NCI-H1092 (cell line): ENCODE data around the gene TNFSF13B.
"Not testable (repeated sequence)": the region's sequence is repeated elsewhere in the genome, so short reads cannot be mapped to it uniquely, and the experiment has no call there.

ENCODE experiments used
- DNase-seq: peaks from one replicate; lab custom pipeline; 2025; lab: John Stamatoyannopoulos, UW

Gene TNFSF13B

GRCh38 chr13:108281901-108282300 is 12.4 kb downstream of the TNFSF13B start:
- DNase-seq, result no peak

DNA sequence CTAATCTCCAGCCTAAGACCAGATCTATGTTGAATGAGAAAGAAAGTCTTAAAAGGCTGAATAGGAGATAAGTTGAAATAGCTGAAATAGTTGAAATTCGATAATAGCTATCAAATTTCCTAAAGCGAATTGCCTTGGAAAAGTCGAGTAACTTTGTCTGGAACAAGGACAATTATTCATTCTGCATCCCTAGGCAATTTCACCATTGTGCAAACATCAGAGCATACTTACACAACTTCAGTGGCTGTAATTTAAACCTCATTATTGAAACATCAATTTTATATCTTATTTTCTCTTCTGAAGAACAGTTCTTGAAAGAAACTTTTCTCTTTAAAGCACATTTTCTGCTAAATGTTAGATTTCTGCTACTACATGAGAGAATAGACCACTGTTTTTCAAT is 13.6 kb downstream of the TNFSF13B start:
- no peak for DNase-seq

DNA sequence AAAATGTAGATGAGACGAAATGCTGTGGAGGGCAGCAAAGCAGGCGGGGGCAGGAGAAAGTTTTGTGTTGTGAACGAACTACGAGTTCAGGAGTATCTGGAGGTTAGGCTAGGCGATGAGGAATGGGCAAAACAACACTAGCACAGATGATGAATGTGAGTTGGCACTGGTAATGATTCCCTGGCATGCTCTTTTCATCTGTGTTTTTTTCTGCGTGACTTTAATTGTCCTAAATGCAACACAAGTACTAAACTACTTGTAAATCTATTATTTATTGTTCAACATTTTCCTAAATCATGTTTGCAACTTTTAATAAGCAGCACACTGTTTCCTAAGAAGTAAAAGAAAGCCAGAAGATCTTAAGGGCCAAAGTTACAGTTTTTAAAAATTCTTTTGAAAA is 19.2 kb downstream of the TNFSF13B start:
- no peak for DNase-seq

- no peak for DNase-seq
Measured at GRCh38 chr13:108289819-108290218, 20.3 kb downstream of the TNFSF13B start.

DNA sequence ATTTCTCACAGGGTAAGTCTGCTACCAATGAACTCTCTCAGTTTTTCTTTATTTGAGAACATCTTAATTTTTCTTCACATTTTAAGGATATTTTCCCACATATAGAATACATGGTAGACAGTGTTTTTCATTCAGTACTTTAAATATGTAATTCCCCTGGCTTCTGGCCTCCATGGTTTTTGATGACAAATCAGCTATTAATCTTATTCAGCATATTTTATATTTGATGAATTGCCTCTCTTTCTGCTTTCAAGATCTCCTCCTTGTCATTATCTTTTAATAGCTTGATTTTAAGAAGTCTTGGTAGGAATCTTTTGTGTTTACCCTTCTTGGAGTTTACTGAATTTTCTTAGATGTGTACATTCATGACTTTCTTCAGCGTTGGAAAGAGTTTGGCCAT is 27.6 kb downstream of the TNFSF13B start:
- DNase-seq, result no peak

DNA sequence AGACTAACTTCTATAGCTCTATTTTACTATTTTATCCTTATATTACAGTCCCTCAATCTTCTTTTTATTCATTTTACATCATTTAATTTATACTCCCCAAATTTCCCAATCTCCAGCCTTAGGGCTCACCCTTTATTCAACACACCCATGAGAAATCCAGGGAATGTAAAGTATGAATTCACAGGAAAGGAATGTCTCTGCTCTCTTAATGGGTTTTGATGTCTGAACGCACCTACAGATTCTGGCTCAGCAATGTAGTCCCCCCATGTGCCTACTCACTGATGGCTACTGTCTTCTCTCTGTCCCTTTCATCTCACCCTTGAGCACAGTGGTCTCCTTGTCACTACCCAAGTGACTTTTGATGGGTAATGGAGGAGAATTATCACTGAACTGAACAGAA is 32.8 kb downstream of the TNFSF13B start:
- no peak for DNase-seq

- DNase-seq, result no peak
Measured at GRCh38 chr13:108304170-108305016, 34.9 kb downstream of the TNFSF13B start.

- DNase-seq, result no peak
Measured at GRCh38 chr13:108305655-108306054, 36.1 kb downstream of the TNFSF13B start.

- DNase-seq, result no peak
Measured at GRCh38 chr13:108306860-108307259, 37.3 kb downstream of the TNFSF13B start.

DNA sequence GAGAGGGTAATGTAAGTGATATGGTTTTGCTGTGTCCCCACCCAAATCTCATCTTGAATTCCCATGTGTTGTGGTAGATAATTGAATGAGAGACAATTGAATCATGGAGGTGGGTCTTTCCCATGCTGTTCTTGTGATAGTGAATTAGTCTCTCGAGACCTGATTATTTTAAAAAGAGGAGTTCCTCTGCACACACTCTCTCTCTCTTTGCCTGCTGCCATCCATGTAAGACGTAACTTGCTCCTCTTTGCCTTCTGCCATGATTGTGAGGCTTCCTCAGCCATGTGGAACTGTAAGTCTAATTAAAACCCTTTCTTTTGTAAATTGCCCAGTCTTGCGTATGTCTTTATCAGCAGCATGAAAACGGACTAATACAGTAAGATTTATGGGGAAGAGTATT is 42.1 kb downstream of the TNFSF13B start:
- DNase-seq, result not testable (repeated sequence)

DNA sequence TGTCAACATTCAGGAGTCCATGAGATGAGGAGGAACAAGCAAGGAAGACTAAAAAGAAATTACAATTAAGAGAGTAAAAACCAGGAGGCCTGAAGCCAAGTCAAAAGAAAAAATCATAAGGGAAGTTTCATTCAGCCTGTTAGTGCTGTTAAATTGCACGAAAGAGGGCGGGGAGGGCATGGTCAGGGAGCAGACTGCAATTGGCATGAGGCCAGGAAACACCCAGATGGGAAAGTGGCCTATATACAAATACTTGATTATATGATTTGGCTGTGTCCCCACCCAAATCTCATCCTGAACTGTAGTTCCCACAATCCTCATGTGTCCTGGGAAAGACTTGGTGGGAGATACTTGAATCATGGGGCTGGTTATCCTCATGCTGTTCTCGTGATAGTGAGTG is 43.9 kb downstream of the TNFSF13B start:
- DNase-seq, result no peak

DNA sequence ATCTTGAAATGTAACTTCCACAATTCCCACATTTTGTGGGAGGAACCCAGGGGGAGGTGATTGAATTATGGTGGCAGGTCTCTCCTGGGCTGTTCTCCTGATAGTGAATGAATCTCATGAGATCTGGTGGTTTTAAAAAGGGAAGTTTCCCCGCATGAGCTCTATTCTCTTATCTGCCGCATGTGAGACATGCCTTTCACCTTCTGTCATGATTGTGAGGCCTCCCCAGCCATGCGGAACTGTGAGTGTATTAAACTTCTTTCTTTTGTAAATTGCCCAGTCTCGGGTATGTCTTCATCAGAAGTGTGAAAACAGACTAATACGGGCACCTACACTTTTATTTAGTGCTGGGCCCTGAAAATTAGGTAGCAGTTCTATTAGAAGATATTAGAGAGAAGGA is 45.8 kb downstream of the TNFSF13B start:
- DNase-seq, result no peak

DNA sequence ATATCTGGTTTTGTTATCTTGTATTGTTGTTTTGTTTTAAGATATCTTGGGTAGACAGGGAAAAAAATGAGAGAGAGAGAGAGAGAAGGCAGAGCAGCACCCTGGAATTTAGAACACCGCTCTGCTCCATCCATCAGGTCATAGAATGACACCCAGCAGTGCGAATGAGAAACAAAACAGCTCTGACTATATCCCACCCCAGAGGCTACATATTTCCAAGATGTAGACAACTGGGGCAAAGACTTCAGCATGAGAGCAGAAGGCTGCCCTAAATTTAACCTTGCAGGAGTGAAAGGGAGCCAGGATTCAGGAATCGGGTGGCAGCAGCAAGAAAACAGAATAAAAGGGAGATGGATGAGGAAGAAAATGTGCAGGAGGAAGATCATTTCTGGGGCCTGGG is 46.5 kb downstream of the TNFSF13B start:
- no peak for DNase-seq

- no peak for DNase-seq
Measured at GRCh38 chr13:108316413-108316812, 46.9 kb downstream of the TNFSF13B start.

GRCh38 chr13:108322206-108322824 is 52.8 kb downstream of the TNFSF13B start:
- DNase-seq, result peak; percentile 11

DNA sequence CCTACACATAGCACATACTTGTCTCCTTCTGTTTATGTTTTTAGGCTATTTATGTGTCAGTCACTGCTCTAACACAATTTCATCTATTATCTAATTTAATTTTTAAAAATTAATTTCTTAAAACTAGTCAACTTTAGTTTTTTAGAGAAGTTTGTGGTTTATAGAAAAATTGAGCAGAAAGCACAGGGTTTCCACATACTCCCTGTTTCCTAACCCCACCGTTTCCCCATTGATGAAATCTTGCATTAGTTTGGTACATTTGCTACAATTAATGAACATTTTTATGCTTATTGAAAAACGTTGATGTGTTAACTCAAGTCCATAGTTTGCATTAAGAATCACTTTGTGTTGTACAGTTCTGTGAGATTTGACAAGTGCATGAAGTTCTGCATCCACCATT is 53.5 kb downstream of the TNFSF13B start:
- DNase-seq, result no peak

DNA sequence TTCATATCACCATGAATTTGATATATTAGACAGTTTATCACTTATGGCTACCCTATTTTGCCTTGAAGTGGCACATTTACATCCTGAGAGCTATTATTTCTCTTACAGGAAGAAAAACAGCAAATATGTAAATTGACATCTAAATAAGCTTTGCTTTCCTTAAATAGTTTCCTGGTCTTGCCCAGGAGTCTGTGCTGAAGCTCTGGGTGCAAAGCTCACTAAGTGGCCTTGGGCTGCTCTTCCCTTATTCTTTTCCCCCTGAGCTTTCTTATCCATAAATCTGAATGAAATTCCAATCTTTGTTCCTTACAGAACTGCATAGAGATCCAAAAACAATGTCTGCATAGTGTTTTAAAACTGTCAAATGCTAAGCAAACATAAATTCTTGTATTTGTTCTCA is 56.3 kb downstream of the TNFSF13B start:
- DNase-seq, result no peak

DNA sequence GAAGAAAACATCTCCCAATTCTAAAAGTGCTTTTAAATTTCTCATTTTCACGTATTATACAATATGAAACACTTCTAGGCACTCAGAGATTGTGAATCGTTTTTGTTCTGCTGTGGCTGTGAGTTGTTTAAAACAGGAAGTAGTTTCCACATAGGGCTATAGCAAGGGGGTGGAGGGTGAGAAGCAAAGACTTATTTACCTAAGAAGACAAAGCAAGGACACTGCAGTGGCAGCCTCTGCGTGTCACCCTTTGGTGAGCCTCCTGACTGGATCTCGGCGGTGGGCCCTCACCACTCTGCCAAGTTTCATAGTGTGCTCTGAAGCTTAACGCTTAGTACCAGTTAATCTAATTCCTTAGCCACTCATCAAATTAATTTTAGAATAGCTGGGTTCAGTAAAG is 56.8 kb downstream of the TNFSF13B start:
- DNase-seq, result no peak

- DNase-seq, result no peak
Measured at GRCh38 chr13:108328848-108329247, 59.3 kb downstream of the TNFSF13B start.

DNA sequence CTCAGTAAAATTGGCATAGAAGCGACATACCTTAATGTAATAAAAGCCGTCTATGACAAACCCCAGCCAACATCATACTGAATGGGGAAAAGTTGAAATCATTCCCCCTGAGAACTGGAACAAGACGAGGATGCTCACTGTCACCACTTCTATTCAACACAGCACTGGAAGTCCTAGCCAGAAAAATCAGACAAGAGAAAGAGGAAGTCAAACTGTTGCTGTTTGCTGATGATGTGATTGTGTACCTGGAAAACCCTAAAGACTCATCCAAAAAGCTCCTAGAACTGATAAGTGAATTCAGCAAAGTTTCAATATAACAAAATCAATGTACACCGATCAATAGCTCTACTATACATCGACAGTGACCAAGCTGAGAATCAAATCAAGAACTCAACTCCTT is 63.3 kb downstream of the TNFSF13B start:
- DNase-seq, result no peak

DNA sequence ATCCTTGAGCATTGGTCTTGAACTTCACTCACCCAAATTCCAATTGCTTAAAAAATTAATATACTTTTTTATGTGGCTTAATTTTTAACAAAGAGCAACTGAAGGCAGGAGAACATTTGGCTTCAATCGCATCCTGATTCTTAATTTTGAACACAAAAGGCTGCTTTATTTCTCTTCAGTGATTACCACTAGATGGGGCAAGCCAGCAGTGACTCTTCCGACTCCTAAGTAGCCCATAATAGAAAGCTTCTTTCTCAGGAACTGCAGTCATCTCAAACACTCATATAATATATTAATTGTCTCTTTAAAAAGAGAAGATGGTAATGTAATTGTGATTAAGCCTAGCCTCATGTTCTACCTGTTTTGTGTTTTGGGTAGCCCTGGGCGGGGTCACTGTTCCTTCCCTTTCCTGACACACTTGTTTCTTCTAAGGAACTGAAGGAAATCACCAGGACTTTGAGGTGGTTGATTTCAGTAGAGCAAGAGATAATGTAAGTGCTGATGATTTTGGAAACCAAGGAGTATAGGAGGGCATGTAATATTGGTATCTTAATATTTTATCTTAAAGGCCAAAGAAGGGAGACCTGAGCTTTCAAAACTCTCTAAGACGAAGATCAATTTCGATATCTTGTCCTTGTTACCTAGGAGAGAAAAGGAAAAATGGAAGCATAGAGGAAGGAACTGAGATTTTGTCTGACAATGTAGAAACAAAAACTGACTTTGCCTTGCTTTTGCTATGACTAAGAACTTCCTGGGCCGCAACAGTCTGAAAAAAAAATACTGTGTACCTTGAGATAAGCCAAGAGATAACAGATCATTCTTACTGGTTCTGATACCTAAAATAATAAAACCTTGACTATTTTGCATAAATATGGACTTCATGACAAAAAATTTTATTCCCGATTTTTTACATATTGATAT is 73.1 kb downstream of the TNFSF13B start:
- peak; percentile 5 for DNase-seq

- no peak for DNase-seq
Measured at GRCh38 chr13:108345016-108345415, 75.5 kb downstream of the TNFSF13B start.

GRCh38 chr13:108346376-108346775 is 76.9 kb downstream of the TNFSF13B start:
- DNase-seq, result no peak
